ENCODE results near the gene KL.

The KL gene

DNA sequence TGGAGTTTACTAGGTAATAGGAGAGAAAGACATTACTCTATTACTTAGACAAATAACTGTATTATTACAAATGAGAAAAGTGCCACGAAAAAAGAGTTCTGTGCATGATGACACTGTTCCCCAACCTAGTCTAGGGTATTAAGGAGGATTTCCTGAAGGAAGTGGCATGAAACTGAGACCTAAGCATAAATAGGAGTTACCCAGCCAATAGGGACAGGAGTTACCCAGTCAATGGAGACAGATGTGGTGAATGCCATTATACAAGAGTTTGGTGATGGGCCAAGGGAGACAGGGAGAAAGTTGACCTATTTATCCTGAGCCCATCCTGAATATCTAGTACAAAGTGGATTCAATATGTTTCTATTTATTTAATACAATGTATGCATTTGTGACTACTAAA lies 65.4 kb downstream of the KL start:
- DNase-seq (ENCODE audit: low spot score) = no peak

DNA sequence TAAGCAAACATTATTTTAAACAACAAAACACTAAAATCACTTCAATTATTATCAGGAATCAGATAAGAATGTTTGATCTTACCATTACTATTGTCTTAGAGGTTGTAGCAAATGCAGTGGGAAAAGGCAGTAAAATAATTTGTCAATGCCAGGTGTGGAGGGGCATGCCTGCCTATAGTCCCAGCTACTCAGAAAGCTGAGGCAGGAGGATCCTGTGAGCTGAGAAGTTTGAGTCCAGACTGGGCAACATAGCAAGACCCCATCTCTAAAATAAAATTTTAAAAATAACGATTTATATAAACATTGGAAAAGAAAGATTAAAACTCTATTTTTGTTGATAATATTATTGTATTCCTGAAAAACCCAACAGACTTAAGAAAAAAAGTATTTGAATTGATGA lies 66.8 kb downstream of the KL start:
- no peak for DNase-seq (ENCODE audit: low spot score)

GRCh38 chr13:33087091-33087490 lies 70.9 kb downstream of the KL start:
- DNase-seq (ENCODE audit: low spot score) = no peak

DNA sequence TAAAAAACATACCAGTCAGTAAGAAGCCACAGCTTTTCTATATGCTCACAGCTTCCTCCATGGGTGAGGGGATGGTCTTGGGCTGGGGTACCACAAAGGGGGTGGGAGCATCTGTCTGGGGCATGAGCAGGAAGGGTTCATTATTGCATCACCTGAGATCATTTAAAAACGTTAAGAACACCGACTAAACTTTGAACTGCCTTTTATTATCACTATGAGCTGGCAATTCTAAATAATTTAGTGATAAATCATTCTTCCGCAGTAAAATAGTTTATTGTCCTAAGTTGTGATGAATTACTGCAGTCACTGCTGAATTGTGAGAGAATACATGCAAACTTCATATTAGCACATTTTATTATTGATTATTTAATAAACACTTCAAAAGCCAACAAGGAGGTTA lies 71.6 kb downstream of the KL start:
- no peak for DNase-seq (ENCODE audit: low spot score)

DNA sequence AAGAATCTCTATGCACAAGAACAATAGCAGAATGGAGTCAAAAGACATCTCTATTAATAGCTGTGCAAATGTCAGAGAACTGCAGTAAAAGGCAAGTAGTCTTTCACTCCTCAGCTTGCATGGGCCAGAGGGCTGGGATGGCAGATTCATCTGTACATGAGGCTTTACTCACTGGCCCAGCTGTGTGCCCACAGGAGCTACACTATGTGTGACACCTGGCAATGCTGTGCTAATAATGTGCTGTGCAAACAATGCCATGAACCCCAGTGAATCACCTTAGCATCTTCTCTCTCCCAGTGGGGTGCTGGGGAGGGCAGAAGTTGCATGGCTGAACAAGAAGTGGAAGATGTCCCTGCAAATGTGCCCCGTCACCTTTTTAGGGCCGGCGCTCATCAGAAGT lies 73.1 kb downstream of the KL start:
- DNase-seq (ENCODE audit: low spot score) = no peak

DNA sequence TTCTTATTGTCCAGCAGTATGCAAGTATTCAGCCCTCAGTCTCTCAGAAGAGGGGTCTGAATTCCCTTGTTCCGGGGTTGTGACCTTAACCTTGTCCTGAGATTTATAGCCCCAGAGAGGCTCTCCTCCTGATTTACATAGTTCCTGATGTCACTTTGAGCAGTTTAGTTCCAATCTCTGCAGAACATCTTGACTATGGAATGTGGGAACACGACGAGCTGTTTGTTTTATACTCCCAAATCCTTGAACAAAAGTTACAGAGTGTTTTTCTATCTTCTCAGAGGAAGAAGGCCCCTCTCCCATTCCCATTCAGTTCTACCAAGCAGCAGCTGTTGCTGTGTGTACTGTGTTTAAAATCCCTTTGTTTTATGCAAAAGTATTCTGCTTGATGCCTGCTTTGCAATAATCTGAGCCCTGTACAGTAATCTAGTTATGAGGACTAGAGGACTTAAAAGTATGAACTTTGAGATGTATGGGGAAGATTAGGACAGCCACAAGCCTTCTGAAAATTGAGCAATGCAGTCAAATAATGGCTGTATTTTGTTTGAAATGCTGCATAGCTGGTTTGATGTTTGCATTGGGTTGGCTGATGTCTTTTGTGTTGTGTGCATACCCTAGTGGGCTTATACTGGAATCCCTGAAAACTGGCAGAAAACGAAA lies 74.7 kb downstream of the KL start:
- no peak for DNase-seq (ENCODE audit: low spot score)

GRCh38 chr13:33091415-33091774 lies 75.2 kb downstream of the KL start:
- DNase-seq (ENCODE audit: low spot score) = no peak

- no peak for DNase-seq (ENCODE audit: low spot score)
Measured at GRCh38 chr13:33092073-33092987, 76.1 kb downstream of the KL start.

DNA sequence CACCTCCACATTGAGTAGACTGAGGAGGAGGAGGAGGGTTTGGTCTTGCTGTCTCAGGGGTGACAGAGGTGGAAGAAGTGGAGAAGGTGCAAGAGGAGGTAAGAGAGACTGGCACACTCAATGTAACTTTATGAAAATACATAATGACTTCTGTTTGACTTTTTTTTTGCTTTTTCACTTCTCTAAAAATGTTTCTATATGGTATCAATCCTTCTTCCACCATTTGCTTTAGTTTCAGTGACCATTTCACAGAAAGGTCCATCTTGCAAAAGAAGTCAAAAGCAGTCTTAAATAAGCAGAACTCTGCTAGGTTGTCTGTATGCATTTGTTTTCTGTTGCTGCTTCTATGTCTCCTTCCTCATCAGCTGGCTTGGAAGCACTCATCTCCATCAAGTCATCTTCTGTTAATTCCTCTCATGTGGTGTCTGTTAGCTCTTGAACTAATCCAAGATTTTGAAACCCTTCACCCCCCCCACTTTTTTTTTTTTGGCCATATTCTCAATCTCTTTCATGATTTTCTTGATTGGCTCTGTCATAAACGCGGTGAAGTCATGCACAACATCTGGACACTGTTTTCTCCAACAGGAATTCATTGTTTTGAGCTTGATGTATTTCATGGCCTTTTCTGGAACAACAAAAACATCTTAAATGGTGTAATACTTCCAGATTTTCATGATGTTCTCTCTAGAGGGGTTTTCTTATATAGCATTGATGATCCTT lies 80.8 kb downstream of the KL start:
- no peak for DNase-seq (ENCODE audit: low spot score)

DNA sequence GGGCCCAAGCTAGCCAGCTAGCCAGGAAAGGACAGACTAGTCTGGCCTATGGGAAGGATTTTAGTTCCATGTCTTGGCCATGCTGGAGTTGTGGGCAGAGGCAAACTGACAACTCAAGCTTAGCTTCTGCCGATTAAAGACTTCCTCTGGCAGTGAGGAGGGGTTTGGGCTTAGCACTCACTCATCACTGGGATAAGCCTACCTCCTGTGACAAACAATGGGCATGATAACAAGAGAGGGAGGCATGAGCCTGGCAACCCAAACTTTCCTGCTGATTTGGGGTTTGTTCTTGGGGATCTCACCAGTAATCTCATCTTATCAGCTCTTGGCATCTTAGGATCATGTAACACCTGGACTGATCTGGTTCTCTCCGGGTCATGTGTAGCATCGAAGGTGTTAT lies 83.6 kb downstream of the KL start:
- no peak for DNase-seq (ENCODE audit: low spot score)

GRCh38 chr13:33100886-33101285 lies 84.7 kb downstream of the KL start:
- no peak for DNase-seq (ENCODE audit: low spot score)

GRCh38 chr13:33101835-33102234 lies 85.6 kb downstream of the KL start:
- DNase-seq (ENCODE audit: low spot score) = no peak

DNA sequence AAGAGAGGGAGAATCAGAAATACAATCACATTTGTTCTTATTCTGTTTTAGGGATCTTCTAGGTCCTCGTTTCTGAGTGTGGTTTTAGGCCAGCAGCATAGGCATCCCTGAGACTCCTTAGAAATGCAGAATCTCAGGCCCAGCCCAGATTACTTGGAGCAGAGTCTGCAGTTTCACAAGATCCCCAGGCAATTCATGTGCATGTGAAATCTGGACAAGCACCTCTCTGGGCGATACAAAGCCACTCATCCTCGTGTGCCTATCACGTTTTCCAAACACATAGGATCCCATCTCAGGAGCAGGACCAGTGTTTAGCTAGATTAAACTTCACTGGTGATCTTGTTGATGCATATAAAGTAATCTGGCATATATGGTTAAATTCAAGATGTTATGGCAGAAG lies 87.2 kb downstream of the KL start:
- no peak for DNase-seq (ENCODE audit: low spot score)

GRCh38 chr13:33105387-33106005 lies 89.3 kb downstream of the KL start:
- DNase-seq (ENCODE audit: low spot score) = no peak

DNA sequence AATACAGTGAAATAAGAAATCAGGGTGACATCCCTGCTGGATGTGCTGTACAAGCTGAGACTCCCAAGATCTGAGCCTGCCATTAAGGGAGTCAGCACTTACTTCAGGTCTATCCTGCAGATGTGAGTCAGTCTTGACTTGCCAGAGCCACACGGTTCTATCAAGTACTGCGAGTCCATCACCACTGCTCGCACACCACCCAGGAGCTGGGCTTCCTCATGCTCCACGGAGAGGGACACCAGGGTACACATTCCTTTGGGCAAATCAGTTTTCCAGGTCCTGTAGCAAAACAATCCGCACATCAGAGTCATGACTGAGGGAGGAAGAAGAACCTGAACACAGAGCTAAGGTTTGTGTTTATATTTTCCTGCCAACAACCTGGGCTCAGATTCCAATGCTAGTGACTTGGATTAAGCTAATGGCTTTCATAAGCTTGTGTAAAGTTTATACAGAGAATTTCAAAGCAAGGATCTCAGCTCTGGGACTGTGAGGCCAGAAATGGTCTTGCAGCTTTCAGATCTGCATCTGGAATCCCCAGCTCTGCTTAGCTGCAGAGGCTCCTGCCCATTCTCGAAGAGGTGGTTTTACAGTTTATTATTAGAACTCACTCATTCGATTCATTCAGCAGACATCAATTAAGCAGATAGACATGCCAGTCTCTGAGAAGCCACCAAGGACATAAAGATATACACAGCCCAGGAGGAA lies 90.6 kb downstream of the KL start:
- no peak for DNase-seq (ENCODE audit: low spot score)

GRCh38 chr13:33107361-33107760 lies 91.1 kb downstream of the KL start:
- no peak for DNase-seq (ENCODE audit: low spot score)

- no peak for DNase-seq (ENCODE audit: low spot score)
Measured at GRCh38 chr13:33108620-33109019, 92.4 kb downstream of the KL start.

GRCh38 chr13:33109271-33109697 lies 93.1 kb downstream of the KL start:
- DNase-seq (ENCODE audit: low spot score) = no peak

DNA sequence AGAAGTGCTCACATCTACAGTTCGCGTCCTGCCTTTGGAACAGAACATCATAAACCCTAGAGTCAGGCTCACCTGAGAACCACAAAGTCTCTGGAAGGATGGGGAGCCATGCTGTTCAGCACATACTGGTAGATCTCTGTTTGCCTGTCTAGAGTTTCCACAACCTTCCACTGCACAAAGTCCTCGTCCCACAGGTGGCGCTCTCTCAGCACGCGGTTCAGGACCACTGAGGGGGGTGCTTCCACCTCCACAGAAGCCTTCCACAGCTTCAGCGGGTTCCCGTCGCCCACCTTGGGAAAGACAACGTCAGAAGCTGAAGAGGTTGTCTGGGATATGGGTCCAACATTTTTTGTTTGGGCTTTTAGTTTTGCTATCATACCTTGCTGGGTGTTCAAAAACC lies 93.6 kb downstream of the KL start:
- no peak for DNase-seq (ENCODE audit: low spot score)

DNA sequence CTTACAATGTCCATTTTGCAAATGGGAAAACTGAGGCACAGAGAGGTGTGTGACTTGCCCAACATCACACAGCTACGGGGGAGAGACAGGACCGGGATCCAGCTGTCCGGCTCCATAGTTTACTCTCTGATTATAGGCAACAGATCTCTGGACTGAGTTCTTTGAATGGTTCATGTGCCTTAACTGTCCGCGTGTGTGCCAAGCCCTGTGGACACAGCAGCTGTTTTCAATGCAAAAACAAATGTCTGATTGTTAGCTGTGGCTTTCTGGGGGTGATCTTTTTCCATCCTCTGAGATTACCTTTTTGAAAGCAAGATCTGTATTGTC lies 94.1 kb downstream of the KL start:
- no peak for DNase-seq (ENCODE audit: low spot score)

DNA sequence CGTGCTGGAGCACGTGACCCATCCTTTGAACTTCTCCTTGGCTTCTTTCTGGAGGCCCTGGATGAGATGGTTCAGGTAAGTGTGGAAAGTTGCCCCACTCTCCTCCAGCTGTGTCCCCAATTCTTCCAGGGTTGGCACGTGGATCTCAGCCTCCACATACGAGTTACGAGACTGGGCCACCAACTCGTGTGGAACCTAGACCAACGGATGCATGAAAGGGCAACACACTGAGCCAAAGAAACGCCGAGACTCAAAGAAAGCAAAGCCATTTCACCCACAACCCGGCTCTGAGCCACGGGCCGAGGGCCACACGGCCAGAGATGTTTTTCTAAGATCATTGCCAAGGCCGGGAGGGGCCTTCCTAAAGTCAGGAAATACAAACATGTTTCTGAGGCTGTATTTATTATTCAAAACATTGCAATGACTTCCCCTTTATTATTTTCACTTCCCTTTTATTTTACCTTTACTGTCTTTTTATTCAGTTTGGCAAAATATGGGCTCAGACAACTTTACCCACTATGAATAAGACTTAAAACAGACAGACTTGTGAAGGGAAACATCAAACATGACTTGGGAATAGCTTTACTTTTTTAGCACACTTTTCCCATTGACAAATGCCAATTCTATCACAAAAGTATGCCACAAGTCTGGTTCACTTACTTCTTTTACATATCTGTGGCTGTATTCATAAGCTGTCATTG lies 94.6 kb downstream of the KL start:
- no peak for DNase-seq (ENCODE audit: low spot score)
